Glomerular visceral epithelial cell (primary cell): ENCODE data around the gene TFIP11.

Source experiments
- DNase-seq: peaks from one replicate; pipeline ENCODE4 v3.0.0-alpha.2; 2016; ENCODE audit errors: extremely low spot score

TFIP11 gene

DNA sequence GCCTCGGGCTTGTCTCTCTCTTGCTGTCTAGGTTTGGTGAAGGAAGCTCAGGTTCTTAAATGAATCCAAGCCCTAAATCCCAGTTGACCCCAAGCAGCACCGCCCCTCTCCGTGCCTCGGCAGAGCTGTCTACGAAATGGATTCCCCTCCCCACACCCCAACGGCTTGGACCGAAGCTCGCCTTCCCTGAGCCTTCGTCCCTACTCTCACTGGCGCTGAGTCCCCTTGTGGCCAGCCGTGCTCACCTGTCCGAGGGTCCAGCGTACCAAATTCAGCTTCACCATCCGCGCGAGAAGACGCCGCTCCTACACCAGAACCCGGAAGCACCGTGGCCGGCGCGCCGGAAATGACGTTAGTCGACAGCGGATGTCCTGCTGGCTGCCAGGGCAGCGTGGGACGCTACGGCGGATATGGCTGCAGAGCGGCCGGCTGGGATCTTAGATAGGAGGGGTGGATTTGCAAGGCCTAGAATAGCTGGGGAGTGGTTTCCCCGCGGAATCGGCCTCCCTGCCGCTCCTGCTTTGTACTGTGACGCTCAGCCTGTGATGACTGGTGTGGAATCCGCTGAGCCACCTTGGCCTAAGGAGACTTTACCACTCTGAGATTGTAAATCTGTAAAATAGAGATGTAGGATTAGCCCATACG is at the start of gene TFIP11:
TFIP11 (minus strand) TSS at position 325 of the 645 bp plus-strand sequence. CDS start 2,201 bp downstream, outside the sequence.
- peak; percentile 84 for DNase-seq

DNA sequence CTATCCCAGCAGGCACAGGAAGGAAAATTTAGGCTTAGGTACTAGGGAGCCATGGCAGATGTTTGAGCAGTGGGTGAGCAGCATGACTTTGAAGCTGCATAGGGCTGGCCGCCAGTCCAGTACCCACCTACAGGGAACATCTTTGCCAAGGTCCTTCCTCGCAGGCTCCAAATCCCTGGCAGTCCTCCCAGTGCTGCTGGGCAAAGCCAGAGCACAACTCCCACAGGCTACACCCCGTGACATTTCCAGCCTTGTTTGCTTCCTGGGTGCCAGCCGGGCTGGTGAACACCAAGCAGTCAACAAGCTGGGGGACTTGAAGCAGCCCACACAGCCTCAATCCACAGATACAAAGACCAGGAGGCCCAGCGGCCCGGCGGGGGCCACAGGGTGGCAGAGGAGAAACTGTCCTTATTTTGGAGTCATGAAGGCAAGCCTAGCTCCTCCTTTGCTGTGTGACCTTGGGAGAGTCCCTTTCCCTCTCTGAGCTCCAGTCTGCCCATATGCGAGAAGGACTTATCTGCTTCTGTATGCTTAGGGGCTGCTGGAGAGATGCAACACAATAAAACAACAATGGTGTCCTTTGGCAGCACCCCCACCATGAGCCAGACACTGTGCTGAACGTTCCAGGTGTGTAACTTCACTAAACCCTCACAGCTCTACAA is 49.6 kb upstream of the TFIP11 start:
- no peak for DNase-seq

DNA sequence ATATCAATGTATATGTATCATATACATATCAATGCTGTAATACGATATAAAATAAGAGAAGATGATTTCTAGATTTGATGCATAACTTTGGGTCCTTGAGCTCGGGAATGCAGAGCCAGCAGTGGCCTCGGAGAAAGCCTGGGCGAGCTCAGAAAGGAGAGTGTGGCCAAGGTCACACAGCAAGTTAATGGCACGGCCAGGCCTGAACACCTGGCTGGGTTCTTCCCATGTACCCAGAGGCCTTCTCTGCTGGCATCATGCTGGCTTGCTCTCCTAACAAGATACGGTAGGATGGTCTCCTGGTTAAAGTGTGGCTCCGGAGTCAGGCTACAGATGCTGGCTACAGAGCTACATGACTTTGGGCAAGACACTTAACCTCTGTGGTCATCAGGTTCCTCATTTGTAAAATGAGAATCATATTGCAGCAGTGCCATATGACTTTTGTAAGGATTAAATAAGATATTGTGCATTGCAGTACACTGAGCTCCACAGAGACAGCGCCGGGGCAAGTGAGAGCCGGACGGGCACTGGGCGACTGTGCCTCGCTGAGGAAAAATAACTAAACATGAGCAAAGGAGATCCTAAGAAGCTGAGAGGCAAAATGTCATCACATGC is 47.8 kb upstream of the TFIP11 start:
- no peak for DNase-seq

DNA sequence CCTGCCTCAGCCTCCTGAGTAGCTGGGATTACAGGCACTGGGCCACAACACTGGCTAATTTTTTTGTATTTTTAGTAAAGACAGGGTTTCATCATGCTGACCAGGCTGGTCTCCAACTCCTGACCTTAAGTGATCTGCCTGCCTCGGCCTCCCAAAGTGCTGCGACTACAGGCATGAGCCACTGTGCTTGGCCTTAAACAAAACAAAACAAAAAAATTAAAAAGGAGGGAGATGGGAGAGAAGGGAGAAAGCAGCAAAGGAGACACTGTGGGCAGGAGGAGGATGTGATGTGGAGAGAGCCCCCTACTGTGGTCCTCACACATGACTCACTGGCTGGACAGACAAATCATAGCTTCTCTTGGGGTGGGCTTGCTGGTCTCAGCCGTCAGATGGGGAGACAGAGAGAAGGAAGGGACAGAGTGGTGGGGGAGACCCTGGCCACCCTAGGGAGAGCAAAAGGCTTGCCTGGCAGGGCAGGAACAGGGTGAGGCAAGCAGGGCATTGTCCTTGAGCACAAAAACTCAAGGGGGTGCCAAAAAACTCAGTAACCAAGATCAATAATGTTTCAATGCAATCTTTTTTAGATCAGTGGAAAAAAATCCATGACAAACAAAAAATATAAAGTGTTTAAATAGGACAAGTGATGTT is 46.1 kb upstream of the TFIP11 start:
- DNase-seq: no peak

DNA sequence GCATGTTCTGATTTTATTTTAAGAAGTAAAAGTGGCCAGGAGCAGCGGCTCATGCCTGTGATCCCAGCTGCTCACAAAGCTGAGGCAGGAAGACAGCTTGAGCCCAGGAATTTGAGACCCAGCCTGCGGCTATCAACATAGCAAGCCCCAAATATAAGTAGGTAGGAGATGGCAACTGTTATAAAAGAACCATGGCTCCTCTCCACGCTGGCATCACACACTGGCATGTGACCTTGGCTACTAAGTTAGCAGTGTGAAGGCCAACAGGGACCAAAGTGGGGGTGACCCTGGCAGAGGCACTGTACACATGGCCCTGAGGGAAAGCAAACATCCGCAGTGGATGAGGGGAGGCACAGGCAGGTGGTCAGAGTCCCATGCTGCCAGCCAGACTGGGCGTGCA is 44.6 kb upstream of the TFIP11 start:
- no peak for DNase-seq

DNA sequence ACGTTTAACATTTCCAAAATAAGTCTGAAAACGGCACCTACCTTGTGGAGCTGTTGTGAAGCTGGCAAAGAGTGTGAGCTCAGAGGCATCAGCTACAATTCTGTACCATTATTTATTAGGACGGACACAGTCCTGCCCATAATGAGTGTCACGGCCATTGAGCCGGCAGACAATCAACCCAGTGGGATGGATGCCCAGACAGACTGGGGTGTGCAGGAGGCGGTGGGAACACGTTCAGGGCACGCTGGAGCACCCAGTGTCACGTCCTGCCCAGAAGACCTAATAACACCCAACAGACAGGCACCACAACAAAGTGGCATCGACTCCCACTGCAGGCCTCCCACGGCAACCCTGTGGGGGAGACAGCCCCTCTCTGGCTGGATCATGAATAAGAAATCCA is 43.2 kb upstream of the TFIP11 start:
- DNase-seq: no peak

DNA sequence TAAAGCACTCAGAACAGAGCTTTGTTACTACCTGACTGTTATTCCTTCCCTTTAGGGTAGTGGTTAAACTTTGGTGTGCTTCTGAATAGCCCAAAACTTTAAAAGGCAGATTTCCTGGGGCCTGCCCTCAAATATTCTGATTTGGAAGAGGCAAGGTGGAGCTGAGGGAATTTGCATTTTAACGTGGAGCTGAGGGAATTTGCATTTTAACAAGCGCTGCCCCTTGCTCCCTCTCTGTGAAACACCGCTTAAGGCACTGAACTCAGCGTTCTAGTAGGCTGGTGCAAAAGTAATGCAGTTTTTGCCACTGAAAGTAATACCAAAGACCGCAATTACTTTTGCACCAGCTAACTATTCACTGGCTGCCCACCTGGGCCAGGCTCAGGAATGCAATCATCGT is 42.7 kb upstream of the TFIP11 start:
- DNase-seq: no peak

DNA sequence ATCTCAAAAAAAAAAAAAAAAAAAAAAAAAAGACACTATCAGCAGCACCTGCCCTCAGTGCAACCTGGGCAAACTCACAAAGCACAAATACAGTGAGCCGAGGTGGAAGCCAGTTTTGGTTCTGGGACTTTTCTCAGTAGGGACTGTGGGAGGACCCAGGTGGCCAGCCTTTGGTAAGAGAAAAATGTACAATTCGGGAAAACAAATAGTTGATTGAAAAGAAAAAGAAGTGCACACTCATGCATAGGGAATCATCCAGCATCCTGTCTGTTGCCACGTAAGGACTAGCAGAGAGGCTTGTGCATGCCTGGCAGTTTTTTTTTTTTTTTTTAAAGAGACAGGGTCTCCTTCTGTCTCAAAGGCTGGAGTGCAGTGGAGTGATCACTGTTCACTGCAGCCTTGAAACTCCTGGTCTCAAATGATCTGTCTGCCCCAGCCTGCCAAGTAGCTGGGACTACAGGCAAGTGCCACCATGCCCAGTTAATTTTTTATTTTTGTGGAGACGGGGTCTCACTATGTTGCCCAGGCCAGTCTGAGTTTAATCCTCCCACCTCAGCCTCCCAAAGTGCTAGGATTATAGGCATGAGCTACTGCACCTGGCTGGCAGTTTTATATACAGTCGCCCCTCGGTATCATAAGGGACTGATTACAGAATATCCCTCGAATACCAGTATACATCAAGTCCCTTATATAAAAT is 40.9 kb upstream of the TFIP11 start:
- peak; percentile 57 for DNase-seq

DNA sequence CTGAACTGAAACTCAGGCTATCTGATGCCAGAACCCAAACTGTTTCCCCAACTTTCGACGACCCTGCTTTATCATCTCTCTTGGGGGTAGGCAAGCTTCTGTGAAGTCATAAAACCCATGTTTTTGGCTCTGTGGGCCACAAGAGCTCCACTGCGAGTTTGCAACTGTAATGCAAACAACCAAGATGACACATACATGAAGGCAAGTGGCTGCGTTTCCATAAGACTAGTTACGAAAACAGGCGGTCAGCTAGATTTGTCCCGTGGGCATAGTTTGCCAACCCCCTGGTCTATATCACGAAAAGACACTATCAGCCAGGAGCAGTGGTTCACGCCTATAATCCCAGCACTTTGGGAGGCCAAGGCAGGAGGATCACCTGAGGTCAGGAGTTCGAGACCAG is 40.2 kb upstream of the TFIP11 start:
- no peak for DNase-seq

DNA sequence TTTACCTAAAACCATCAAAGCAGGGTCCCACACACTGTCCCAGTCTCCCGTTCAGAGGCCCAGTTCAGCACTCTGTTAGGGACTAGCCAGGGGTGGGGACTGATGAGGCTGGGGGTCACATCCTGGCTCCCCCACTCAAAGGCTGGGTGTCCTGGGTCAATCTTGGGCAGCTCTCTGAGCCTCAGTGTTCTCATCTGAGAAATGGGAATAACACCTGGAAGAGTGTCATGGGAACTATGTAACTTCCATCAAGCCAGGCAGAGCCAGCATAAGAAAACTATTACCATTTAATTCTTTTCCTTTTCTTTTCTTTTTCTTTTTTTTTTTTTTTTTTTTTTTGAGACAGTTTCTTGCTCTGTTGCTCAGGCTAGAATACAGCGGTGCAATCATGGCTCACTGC is 39.3 kb upstream of the TFIP11 start:
- DNase-seq: no peak

DNA sequence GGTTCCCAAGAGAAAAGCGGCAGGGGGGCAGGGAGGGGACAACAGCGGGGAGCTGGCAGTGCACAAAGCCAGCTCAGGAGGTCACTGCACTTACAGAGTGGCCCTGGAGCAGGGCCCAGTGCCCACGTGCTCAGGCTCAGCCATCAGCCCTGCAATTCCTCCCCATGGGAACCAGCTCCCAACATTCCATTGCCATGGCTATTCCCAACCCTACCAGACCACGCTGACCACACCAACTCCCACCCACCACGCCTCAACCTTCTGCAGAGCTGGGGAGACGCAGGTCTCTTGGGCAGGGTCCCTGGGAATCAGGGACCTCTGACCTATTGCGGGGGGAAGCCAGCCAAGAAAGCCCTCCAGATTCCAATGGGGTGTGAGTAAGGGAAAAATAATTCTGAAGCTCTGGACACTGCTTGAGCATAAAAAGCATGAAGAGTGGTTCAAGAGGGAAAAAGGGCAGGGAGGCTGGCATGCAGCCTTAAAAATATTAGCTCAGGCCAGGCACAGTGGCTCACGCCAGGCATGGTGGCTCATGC is 38.3 kb upstream of the TFIP11 start:
- DNase-seq: peak; percentile 95

DNA sequence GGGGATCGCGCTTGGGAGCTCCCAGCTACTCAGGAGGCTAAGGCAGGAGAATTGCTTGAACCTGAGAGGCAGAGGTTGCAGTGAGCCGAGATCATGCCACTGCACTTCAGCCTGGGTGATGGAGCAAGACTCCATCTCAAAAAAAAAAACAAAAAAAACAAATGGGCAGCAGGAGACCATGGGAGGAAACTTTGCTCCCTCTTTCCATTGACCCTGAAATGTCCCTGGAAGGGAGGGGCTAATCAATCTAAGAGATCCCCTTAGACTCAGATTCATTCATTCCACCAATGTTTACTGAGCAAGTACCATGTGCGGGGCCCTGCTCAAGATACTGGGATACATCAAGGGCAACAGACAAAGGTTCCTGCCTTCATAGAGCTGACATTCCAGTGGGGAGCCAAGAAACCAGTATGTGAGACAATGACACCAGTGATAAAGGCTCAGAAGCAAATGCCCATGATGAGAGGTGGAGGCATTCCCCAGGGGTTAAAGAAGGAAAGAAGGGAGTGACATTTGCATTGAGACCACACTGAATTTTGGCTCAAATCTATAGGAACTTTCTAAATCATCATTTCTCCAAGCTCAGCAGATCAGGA is 37.7 kb upstream of the TFIP11 start:
- DNase-seq: no peak

DNA sequence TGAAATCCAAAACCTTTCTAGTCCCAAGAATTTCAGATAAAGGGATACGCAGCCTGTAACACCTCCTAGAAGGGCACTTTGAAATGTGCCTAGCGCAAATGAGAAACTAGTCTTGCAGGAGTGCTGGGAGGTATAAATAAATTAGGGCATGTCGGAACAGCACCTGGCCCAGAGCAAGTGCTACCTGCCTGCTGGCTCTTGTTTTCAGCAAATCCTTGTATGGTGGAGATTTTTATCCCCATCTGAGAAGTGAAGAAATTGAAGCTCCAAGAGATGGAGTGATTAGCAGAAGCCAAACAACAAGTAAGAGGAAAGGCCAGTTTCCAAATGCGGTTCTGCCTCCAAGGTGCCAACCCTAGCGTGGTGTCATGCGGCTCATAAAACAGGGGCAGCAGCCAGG is 36.7 kb upstream of the TFIP11 start:
- DNase-seq: no peak

DNA sequence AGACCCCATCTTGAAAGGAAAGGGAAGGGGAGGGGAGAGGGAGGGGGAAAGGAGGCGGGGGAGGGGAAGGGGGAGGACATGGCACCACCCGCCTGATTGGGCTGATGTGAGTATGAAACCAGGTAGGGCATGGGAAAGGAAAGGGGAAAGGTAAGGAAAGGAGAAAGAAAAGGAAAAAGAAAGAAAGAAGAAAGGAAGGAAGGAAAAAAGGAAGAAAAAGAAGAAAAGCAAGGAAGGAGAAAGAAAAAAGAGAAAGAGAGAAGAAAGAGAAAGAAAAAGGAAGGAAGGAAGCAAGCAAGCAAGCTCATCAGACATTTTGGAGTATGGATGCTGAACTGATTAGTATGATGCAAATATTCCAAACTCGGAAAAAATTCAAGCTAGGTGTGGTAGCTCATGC is 36.0 kb upstream of the TFIP11 start:
- DNase-seq: no peak

DNA sequence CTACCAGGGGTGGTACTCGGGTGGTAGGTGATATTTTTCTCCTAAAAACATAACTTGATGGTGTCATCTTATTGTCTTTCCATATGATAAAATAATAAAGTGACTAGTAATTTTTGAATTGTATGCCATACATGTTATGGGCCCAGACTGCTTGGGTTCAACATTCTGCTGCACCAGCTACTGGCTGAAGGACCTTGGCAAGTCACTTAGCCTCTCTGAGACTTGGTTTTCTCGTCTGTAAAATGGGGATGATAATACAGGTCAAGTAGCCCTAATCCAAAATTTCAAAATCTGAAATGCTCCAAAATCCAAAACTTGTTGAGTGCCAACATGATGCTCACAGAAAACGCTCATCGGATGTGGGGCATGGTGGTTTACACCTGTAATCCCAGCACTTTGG is 35.6 kb upstream of the TFIP11 start:
- DNase-seq: no peak

DNA sequence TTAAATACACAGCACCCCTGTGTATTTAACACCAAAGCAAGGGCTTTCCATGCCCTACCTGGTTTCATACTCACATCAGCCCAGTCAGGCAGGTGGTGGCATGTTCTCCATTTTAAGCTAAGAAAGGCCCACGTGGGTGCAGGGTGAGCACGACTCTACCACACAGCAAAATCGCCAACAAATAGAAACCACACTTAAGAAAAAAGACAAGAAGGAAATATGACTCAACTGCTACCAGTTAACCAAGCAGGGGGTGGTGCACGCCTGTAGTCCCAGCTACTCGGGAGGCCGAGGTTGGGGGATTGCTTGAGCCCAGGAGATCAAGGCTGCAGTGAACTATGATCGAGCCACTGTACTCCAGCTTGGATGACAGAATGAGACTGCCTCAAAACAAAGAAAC is 35.2 kb upstream of the TFIP11 start:
- DNase-seq: no peak

DNA sequence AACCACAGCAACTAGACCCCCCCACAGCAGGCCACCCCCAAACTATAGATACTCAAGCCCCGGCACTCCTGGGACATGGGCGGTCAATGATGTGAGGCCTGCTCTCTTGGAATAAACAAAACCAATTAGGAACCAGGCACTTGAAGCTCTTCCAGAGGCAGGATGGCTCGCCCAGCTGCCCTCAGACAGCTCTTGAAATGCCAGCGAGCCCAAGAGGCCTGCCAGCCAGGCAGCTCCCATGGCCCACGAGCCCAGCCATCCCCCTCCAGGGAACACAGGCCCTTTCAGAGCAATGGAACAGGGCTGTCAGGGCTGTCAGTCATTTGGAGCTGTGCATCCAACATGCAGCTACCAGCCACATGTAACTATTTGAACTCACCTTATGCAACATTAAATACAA is 34.0 kb upstream of the TFIP11 start:
- no peak for DNase-seq

DNA sequence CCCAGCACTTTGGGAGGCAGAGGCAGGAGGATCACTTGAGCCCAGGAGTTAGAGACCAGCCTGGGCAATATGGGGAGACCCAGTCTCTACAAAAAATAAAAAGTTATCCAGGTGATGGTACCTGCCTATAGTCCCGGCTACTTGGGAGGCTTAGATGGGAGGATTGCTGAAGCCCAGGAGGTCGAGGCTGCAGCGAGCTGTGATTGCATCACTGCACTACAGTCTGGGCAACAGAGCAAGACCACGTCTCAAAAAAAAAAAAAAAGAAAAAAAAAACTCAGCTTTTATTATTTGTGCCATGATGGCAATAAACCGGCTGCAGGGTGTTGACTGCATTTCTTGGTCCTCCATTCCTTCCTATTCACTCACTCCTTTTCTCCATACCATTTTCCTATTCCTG is 33.6 kb upstream of the TFIP11 start:
- DNase-seq: no peak

DNA sequence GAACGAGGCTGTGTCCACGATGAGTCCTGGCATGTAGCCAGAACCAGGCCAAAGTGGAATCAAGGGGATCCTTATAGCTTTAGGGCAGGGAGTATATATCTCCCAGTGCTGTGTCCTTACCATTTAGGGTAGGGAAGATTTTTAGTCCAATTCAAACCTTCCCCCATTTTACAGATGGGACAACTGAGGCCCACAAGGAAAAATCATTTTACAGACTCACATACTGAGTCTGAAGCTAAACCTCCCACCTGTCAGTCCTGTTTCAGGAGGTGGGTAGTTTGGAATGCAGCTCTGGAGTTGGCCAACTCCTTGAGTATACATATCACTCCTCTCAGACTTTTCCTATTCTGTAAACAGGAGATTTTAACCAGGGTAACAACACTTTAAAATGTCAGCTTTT is 33.1 kb upstream of the TFIP11 start:
- DNase-seq: no peak

DNA sequence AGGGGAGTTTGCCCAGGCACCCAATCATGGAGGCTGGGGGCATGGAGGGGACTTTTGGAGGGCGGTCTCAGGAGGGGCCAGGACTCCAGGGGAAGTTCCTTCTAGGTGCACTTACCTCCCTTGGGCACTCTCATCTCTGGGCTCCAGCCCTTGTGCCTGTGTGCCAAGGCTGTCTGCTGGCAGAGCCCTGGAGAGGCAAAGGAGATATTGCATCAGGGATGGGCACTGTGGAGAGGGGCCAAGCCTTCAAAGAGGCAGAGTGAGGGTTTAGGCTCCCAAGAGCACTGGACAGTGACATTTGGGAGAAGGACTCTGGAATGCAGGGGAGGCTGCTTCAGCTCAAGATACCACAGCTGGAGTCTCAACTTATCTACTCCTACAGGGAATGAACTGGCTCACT is 32.2 kb upstream of the TFIP11 start:
- DNase-seq: no peak

DNA sequence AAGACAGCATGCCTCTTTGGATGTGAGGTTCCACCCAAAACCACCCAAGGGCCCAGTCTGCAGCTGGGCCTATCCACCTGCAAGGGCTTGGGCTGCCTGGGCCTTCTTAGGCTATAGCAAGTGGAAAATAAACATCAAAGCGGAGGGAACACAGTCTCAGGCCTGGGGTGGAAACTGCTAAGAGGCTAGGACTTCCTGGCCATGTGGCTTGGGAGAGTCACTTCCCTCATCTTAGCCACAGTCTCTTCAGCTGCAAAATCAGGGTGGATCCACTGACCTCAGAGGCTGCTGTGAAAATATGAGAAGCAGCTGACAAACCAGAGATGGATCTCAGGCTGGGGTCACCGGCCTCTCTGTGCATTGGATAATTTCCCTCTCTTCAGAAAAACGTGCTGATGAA is 30.6 kb upstream of the TFIP11 start:
- no peak for DNase-seq
